22Rv1 (cell line): ENCODE data around the gene SSU72.

Source experiments
- H3K27ac ChIP-seq: fragments of 450-650 bp; 2 replicates; pipeline ENCODE4 v1.5.1; 2017
- CTCF ChIP-seq: fragments of 450-650 bp; IDR thresholded peaks from 2 replicates; pipeline ENCODE4 v1.5.1; 2017; ENCODE audit warnings: mild to moderate bottlenecking
- ZFX ChIP-seq: fragments of 450-650 bp; IDR thresholded peaks from 2 replicates; pipeline ENCODE4 v1.6.1; 2017; ENCODE audit warnings: antibody characterized with exemption, borderline replicate concordance

Gene SSU72

GRCh38 chr1:1569341-1569740 is 5.3 kb downstream of the SSU72 start:
- H3K27ac ChIP-seq = no peak overlapping the region
- TF ChIP-seq ZFX = no peak
- TF ChIP-seq CTCF = no peak

- no peak overlapping the region for H3K27ac ChIP-seq
These were observed 6.8 kb downstream of the SSU72 start for GRCh38 chr1:1567891-1568291.

GRCh38 chr1:1567152-1567875 is 7.3 kb downstream of the SSU72 start:
- no peak overlapping the region for H3K27ac ChIP-seq
- TF ChIP-seq ZFX = no peak
- no peak for TF ChIP-seq CTCF

More at GRCh38 chr1:1567891-1568291, 6.8 kb downstream of the SSU72 start:
- no peak for TF ChIP-seq CTCF
- no peak for TF ChIP-seq ZFX

GRCh38 chr1:1565340-1565739 is 9.3 kb downstream of the SSU72 start:
- no peak overlapping the region for H3K27ac ChIP-seq
- TF ChIP-seq CTCF (no peak), ZFX (no peak)

- H3K27ac ChIP-seq = no peak overlapping the region
- TF ChIP-seq CTCF (no peak), ZFX (no peak)
These were observed 10.4 kb downstream of the SSU72 start for GRCh38 chr1:1564268-1564667.

GRCh38 chr1:1563688-1564087 is 11.0 kb downstream of the SSU72 start:
- TF ChIP-seq ZFX = no peak
- TF ChIP-seq CTCF = no peak
- no peak overlapping the region for H3K27ac ChIP-seq

GRCh38 chr1:1562556-1563195 is 12.0 kb downstream of the SSU72 start:
- no peak overlapping the region for H3K27ac ChIP-seq
- TF ChIP-seq ZFX = no peak
- no peak for TF ChIP-seq CTCF
